Spleen (tissue), 11 donors: Measurements from ENCODE around the gene TMEM134. TPM values are rescaled to one million over a fixed set of nuclear protein-coding genes. Genes with fewer than 3 reads are reported as not detected.

Experiments
- DNase-seq: peaks from one replicate; pipeline ENCODE4 v3.0.0-alpha.2; 2020
- H3K27ac ChIP-seq, 8 donors: fragments of 200-600 bp; sonication (generic) in 7 of 8; 1 replicate in 4 of 8; 2 replicates in 4 of 8; pipeline versions ENCODE4 v1.5.0 to v1.8.0; 2016 to 2021; ENCODE audit warnings: inconsistent platforms in 4 of 8, mild to moderate bottlenecking in 4 of 8, moderate library complexity in 1 of 8
- H3K27me3 ChIP-seq, 7 donors: fragments of 200-600 bp; sonication (generic) in 6 of 7; replicated peaks in 1 of 7; 1 replicate in 4 of 7; 2 replicates in 3 of 7; pipeline versions ENCODE4 v1.5.0 to v1.8.0; 2016 to 2021; ENCODE audit warnings: inconsistent platforms in 3 of 7, mild to moderate bottlenecking in 1 of 7
- H3K36me3 ChIP-seq, 6 donors: fragments of 200-600 bp; sonication (generic) in 5 of 6; 1 replicate in 4 of 6; 2 replicates in 2 of 6; pipeline versions ENCODE4 v1.5.0 to v1.8.0; 2016 to 2021; ENCODE audit warnings: inconsistent platforms in 2 of 6
- H3K4me1 ChIP-seq, 6 donors: fragments of 200-600 bp; sonication (generic) in 5 of 6; 1 replicate in 3 of 6; 2 replicates in 3 of 6; pipeline versions ENCODE4 v1.5.0 to v1.8.0; 2016 to 2021; ENCODE audit warnings: inconsistent platforms in 3 of 6
- H3K4me3 ChIP-seq, 8 donors: fragments of 200-600 bp; sonication (generic) in 7 of 8; 1 replicate in 4 of 8; 2 replicates in 4 of 8; pipeline versions ENCODE4 v1.5.0 to v1.8.0; 2016 to 2021; ENCODE audit warnings: inconsistent platforms in 4 of 8, mild to moderate bottlenecking in 4 of 8, moderate library complexity in 2 of 8
- H3K9me3 ChIP-seq, 8 donors: fragments of 200-600 bp; sonication (generic) in 7 of 8; 1 replicate in 4 of 8; 2 replicates in 4 of 8; pipeline versions ENCODE4 v1.5.0 to v1.8.0; 2016 to 2021; ENCODE audit warnings: inconsistent platforms in 4 of 8
- CTCF ChIP-seq, 11 experiments: fragments of 200-600 bp in 7 of 11; fragments of 450-650 bp in 4 of 11; sonication (generic) in 4 of 11; IDR thresholded peaks in 8 of 11; conservative IDR thresholded peaks in 3 of 11; 1 replicate in 7 of 11; 2 replicates in 4 of 11; pipeline versions ENCODE4 v1.4.0 to v1.8.0; 2016 to 2021; ENCODE audit warnings: antibody characterized with exemption in 11 of 11, inconsistent platforms in 4 of 11, mild to moderate bottlenecking in 1 of 11
- POLR2A ChIP-seq, 3 donors: fragments of 450-650 bp; IDR thresholded peaks; one replicate each; pipeline ENCODE4 v1.5.1; 2017; ENCODE audit warnings: antibody characterized with exemption in 3 of 3, mild to moderate bottlenecking in 1 of 3
- POLR2AphosphoS5 ChIP-seq, 3 donors: sonication (generic); formaldehyde crosslinking; IDR thresholded peaks; one replicate each; pipeline ENCODE4 v1.5.1; 2017; ENCODE audit warnings: antibody characterized with exemption in 3 of 3
- WGBS, 5 donors: extraction: QIAGEN DNeasy Blood & Tissue Kit in 3 of 5; methylation state at CpG; one replicate each; pipeline versions ENCODE4 v1.1.5 to v1.1.7; 2013 to 2018; 5-methylcytosine and 5-hydroxymethylcytosine counted together
- intact Hi-C: fragments of 100-400 bp; cut with DNase I; formaldehyde crosslinking; loops from one replicate; pipeline ENCODE4 v1.15.0; 2023; ENCODE audit warnings: low total_unique reads
- polyA plus RNA-seq, 3 donors: library from polyadenylated mRNA; stranded (reverse); fragments of 200-250 nt; gene quantifications; one replicate each; pipeline ENCODE4 v1.2.1, GENCODE V29; 2013
- total RNA-seq, 7 donors: library from RNA; depleted of rRNA in 3 of 7; stranded (reverse); fragments of >200 nt in 3 of 7; fragmentation: NEBNext Ultra II Directional in 4 of 7; extraction: Animal tissue kit (Norgen Biotek cat#: 25700) in 4 of 7; gene quantifications; one replicate each; pipeline versions ENCODE4 v1.1.0 to v1.2.1, GENCODE V29; 2016 to 2021
- donor health status: healthy with polysubstance abuse.
- donor health status: DM: no; HTN: no; CAD: no; lungs with moderate emphysema.
- donor health status: DM: no; HTN: no; CAD: no.
- donor health status: Bipolar disorder and iron deficiency.
- donor health status: healthy.
- donor health status: DM: no; HTN: no; CAD: no.
- donor health status: DM: yes; HTN: yes; CAD: no.

TMEM134 gene
- total and polyA plus RNA-seq, 10 donors: 48.5 to 192 (median 94.8) TPM

GRCh38 chr11:67437809-67438157 is 31.3 kb downstream of the TMEM134 start:
- DNase-seq: no peak
- H3K27me3 ChIP-seq: no peaks in the 10 kb centered on the region
- no peak for TF ChIP-seq POLR2A (IDR thresholded peaks at IDR 0.05)
- no peak for TF ChIP-seq CTCF (IDR thresholded peaks at IDR 0.05 in 8 of 11, conservative IDR thresholded peaks at IDR 0.05 in 3 of 11)
- TF ChIP-seq POLR2AphosphoS5 (IDR thresholded peaks at IDR 0.05): no peak
- 30 to 80% (median 44%) methylated on average over 1 to 3 of the region's 3 CpGs for WGBS, 5 donors
- H3K27ac ChIP-seq: peak overlapping the region; percentile 68 to 97 (median 90)
- no peaks in the 10 kb centered on the region for H3K9me3 ChIP-seq
- intact Hi-C loops: no loop called here
- H3K36me3 ChIP-seq: peaks cover 6 to 96% (median 36%) of the 10 kb centered on the region in 6 donors
- peaks cover 46 to 100% (median 98%) of the 10 kb centered on the region in 6 donors for H3K4me1 ChIP-seq
- H3K4me3 ChIP-seq: peak overlapping the region; percentile 67 to 95 (median 76)

GRCh38 chr11:67437082-67437808 is 31.8 kb downstream of the TMEM134 start, which contains the start of gene PTPRCAP:
PTPRCAP (minus strand) TSS chr11:67437682; CDS start chr11:67437619, 63 bp downstream.
- TF ChIP-seq POLR2A (IDR thresholded peaks at IDR 0.05) (peak in 2 of 3 donors; percentile 64 to 72), CTCF (IDR thresholded peaks at IDR 0.05 in 8 of 11, conservative IDR thresholded peaks at IDR 0.05 in 3 of 11) (no peak), POLR2AphosphoS5 (IDR thresholded peaks at IDR 0.05) (peak; percentile 93 to 97 (median 97))
- H3K27ac ChIP-seq: peak within 1 kb of the TSS; percentile 68 to 97 (median 90)
- peak within 1 kb of the TSS; percentile 67 to 95 (median 76) for H3K4me3 ChIP-seq
- WGBS, 5 donors: 0 to 46% (median 25%) methylated on average over 10 to 26 of the region's 26 CpGs
- no peaks in the 10 kb centered on the region for H3K9me3 ChIP-seq
- peaks cover 6 to 99% (median 41%) of the 10 kb centered on the region in 6 donors for H3K36me3 ChIP-seq
- intact Hi-C loops: no loop called here
- peak; percentile 96 for DNase-seq
- peaks cover 42 to 100% (median 98%) of the 10 kb centered on the region in 6 donors for H3K4me1 ChIP-seq
- no peaks in the 10 kb centered on the region for H3K27me3 ChIP-seq

GRCh38 chr11:67436459-67437081 is 32.5 kb downstream of the TMEM134 start:
- H3K4me1 ChIP-seq: peaks cover 42 to 100% (median 94%) of the 10 kb centered on the region in 6 donors

More at GRCh38 chr11:67436459-67437081, 32.5 kb downstream of the TMEM134 start:
- Histone ChIP-seq H3K9me3 (no peaks in the 10 kb centered on the region), H3K4me3 (peak overlapping the region; percentile 67 to 95 (median 76)), H3K36me3 (peaks cover 6 to 99% (median 47%) of the 10 kb centered on the region in 6 donors), H3K27ac (peak overlapping the region; percentile 68 to 97 (median 90)), H3K27me3 (no peaks in the 10 kb centered on the region)
- DNase-seq: peak; percentile 92
- intact Hi-C loops: no loop called here
- TF ChIP-seq CTCF (IDR thresholded peaks at IDR 0.05 in 8 of 11, conservative IDR thresholded peaks at IDR 0.05 in 3 of 11): no peak
- peak in 2 of 3 donors; percentile 53 to 63 for TF ChIP-seq POLR2AphosphoS5 (IDR thresholded peaks at IDR 0.05)
- WGBS, 5 donors: 13 to 33% (median 24%) methylated on average over 6 of the region's 6 CpGs
